Mononuclear cell (primary cell): ENCODE results near the gene CTNNA3. TPM values are rescaled to one million over a fixed set of nuclear protein-coding genes. Genes with fewer than 3 reads are reported as not detected.

Source experiments
- H3K27me3 ChIP-seq: 2 replicates; pipeline ENCODE4 v1.6.0; 2011; ENCODE audit warnings: low read length, control low read depth; ENCODE audit not compliant: insufficient read depth
- H3K4me1 ChIP-seq: 2 replicates; pipeline ENCODE4 v1.5.1; 2011; ENCODE audit warnings: mild to moderate bottlenecking, low read length, control low read depth; ENCODE audit not compliant: insufficient read depth
- H3K4me3 ChIP-seq: 2 replicates; pipeline ENCODE4 v1.5.1; 2011; ENCODE audit warnings: mild to moderate bottlenecking, low read length, moderate library complexity
- H3K9me3 ChIP-seq: 2 replicates; pipeline ENCODE4 v1.5.1; 2011; ENCODE audit warnings: low read depth, mild to moderate bottlenecking, control low read depth, low read length
- total RNA-seq: library from RNA; depleted of rRNA; stranded (reverse); fragments of >200 nt; gene quantifications from one replicate; pipeline ENCODE4 v1.2.3, GENCODE V29; 2012

The CTNNA3 gene
- total RNA-seq, 1 donor = 0.42 TPM

DNA sequence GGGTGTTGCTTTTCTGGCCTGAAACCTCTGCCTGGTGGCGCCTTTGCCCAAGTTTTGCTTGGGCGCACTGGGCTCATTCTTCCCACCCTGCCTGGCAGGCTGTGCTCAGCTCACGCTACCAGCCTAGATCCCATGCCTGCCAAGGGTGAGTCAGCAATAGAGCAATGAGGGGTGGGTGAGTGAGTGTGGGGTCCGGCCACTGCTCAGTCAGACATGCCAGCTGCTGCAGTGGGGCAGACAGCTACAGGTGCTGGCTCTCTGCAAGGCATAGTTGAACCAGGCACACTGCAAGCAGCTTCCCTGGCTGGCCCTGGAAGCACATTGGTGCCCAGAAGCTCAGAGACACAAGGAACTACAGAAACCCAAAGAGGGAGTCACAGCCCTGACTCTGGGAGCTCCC lies 1451.0 kb downstream of the CTNNA3 start:
- Histone ChIP-seq H3K9me3 (no peaks in the 10 kb centered on the region), H3K4me3 (no peak overlapping the region), H3K4me1 (no peaks in the 10 kb centered on the region), H3K27me3 (no peaks in the 10 kb centered on the region)

DNA sequence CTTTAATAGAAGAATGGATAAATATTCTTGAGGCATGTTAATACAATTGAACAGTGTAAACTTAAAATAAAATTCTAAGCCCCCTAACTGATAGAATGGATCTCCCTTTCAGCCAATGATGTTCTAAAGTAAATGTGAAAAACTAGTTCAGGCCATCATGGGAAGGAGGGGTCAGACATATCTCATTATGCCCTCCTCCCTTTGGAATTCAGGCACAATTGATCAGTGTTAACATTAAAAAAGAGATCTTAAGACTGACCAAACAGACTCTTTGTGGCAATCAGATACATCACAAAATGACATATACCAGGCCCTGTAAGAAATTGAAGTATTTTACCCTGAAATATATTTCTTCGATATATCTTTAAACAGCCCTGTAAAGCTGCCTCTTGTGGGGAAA lies 1453.1 kb downstream of the CTNNA3 start:
- H3K4me3 ChIP-seq = no peak overlapping the region
- H3K27me3 ChIP-seq = no peaks in the 10 kb centered on the region
- no peaks in the 10 kb centered on the region for H3K9me3 ChIP-seq
- no peaks in the 10 kb centered on the region for H3K4me1 ChIP-seq

GRCh38 chr10:66239062-66239461 lies 1456.9 kb downstream of the CTNNA3 start:
- Histone ChIP-seq H3K4me3 (no peak overlapping the region), H3K27me3 (no peaks in the 10 kb centered on the region), H3K9me3 (no peaks in the 10 kb centered on the region), H3K4me1 (no peaks in the 10 kb centered on the region)

DNA sequence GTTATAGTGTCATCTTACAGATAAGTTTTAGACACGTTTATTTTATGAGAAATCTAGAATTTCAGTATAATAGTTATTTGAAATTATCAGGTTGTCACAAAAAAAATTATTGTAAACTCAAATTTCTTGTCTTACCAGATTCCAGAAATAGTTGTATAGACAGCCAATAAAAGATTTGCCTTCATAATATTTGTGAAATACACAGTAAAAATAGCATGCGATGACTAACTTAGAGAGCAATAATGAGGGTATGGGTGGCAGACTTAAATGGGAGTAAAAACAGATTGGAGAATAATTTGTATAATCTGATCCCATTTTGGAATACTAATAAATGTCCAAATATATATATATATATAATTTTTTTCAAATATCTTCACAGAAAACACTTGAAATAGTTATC lies 1457.7 kb downstream of the CTNNA3 start:
- Histone ChIP-seq H3K4me1 (no peaks in the 10 kb centered on the region), H3K9me3 (no peaks in the 10 kb centered on the region), H3K4me3 (no peak overlapping the region), H3K27me3 (no peaks in the 10 kb centered on the region)

DNA sequence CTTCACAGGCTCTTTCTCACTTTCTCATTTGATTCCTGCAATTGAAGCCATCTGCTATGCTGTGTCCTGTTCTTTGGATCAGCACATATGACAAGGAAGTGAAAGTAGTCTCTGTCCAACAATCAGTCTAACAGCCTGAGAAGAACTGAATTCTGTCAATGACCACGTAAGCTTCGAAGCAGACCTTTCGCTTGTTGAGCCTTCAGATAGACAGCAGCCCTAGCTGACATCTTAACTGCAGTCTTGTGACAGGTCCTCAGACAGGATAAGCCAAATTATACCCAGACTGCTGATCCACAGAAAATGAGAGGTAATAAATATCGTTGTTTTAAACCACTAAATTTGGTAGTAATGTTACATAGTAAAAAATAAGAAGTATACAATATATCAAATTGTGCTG lies 1461.1 kb downstream of the CTNNA3 start:
- Histone ChIP-seq H3K4me3 (no peak overlapping the region), H3K9me3 (peaks cover 1% of the 10 kb centered on the region), H3K27me3 (no peaks in the 10 kb centered on the region), H3K4me1 (no peaks in the 10 kb centered on the region)

- Histone ChIP-seq H3K4me3 (no peak overlapping the region), H3K4me1 (no peaks in the 10 kb centered on the region), H3K9me3 (peaks cover 20% of the 10 kb centered on the region), H3K27me3 (no peaks in the 10 kb centered on the region)
These were observed 1467.1 kb downstream of the CTNNA3 start for GRCh38 chr10:66228887-66229286.

DNA sequence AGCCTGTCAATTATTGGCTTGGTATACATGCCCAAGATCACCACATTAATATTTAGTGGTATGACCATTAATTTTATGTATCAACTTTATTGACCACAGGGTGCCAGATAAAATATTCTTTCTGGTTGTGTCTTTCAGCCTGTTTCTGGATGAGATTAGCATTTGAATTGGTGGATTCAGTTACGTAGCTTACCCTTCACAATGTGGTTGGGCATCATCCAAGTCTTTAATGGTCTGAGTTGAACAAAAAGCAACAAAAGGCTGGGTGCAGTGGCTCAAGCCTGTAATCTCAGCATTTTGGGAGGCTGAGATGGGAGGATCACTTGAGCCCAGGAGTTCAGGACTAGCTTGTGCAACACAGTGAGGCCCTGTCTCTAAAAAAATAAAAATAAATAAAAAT lies 1472.3 kb downstream of the CTNNA3 start:
- no peaks in the 10 kb centered on the region for H3K4me1 ChIP-seq
- peaks cover 11% of the 10 kb centered on the region for H3K9me3 ChIP-seq
- H3K27me3 ChIP-seq = no peaks in the 10 kb centered on the region
- H3K4me3 ChIP-seq = no peak overlapping the region

DNA sequence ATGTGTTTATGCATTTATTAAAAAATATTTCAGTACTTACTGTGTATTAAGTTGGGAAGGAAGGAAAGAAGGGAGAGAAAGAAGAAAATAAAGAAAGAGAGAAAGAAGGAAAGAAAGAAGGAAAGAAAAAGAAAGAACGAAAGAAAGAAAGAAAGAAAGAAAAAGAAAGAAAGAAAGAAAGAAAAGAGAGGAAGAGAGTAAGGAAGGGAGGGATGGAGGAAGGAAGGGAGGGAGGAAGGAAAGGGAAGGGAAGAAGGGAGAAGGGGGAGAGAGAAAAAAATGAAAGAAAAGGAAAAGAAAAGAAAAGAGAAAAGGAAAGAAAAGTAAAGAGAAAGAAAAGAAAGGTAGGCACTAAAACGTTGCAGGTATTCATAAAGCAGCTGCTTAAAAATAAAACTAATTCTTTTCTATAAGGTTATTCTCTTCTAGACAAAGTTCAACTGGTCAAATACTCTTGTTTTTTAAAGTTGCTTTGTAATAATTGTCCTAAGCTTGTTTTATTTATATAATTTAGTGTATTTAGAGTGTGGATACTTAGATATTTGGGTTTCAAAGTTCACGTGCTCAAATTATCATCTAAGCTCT lies 1473.4 kb downstream of the CTNNA3 start:
- H3K4me1 ChIP-seq = no peaks in the 10 kb centered on the region
- H3K27me3 ChIP-seq = no peaks in the 10 kb centered on the region
- no peak overlapping the region for H3K4me3 ChIP-seq
- peaks cover 4% of the 10 kb centered on the region for H3K9me3 ChIP-seq

- Histone ChIP-seq H3K27me3 (no peaks in the 10 kb centered on the region), H3K4me1 (no peaks in the 10 kb centered on the region), H3K9me3 (no peaks in the 10 kb centered on the region), H3K4me3 (no peak overlapping the region)
These were observed 1476.9 kb downstream of the CTNNA3 start for GRCh38 chr10:66218981-66219587.

GRCh38 chr10:66218289-66218688 lies 1477.7 kb downstream of the CTNNA3 start:
- Histone ChIP-seq H3K4me3 (no peak overlapping the region), H3K9me3 (no peaks in the 10 kb centered on the region), H3K27me3 (no peaks in the 10 kb centered on the region), H3K4me1 (no peaks in the 10 kb centered on the region)

DNA sequence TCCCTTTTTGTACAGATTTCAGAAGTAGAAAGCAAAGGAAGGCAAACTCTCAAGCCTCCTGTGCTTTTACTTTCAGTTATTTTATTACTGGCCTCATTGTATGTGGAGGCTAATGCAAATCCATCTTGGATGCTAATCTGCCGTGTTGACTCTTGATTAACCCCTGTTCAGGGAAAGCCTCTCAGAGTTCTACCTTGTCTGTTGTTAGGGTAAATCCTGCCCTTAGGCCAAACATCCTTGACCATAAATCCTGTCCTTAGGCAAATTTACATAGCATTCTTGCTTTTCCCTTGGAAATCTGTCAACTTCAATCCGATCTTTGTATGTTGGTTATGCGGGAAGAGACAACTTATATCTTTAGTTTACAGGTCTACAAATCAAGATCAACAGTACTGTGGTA lies 1480.1 kb downstream of the CTNNA3 start:
- Histone ChIP-seq H3K27me3 (no peaks in the 10 kb centered on the region), H3K4me1 (no peaks in the 10 kb centered on the region), H3K4me3 (no peak overlapping the region), H3K9me3 (no peaks in the 10 kb centered on the region)

GRCh38 chr10:66214721-66215404 lies 1481.1 kb downstream of the CTNNA3 start:
- Histone ChIP-seq H3K27me3 (no peaks in the 10 kb centered on the region), H3K4me1 (no peaks in the 10 kb centered on the region), H3K4me3 (no peak overlapping the region), H3K9me3 (no peaks in the 10 kb centered on the region)

DNA sequence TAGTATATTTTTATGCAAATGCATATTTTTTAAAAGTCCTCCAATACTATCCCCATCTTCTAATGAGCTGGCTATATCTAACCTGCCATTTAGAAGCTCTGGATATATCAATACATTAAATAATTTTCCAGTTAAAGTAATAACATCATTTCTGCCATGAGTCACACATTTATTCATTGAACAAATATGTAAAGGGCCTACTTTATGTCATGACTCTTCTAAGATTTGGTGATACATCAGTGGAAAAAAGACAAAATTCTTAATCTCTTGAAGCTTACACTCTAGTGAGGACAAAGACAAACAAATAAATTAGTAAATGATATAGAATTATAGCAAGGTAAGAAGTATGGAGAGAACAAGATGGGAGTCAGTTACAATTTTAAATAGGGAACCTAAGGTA lies 1487.0 kb downstream of the CTNNA3 start:
- no peaks in the 10 kb centered on the region for H3K27me3 ChIP-seq
- H3K9me3 ChIP-seq = no peaks in the 10 kb centered on the region
- H3K4me1 ChIP-seq = no peaks in the 10 kb centered on the region
- H3K4me3 ChIP-seq = no peak overlapping the region

GRCh38 chr10:66204838-66205237 lies 1491.2 kb downstream of the CTNNA3 start:
- H3K4me1 ChIP-seq = no peaks in the 10 kb centered on the region
- no peaks in the 10 kb centered on the region for H3K27me3 ChIP-seq
- no peaks in the 10 kb centered on the region for H3K9me3 ChIP-seq
- H3K4me3 ChIP-seq = no peak overlapping the region

DNA sequence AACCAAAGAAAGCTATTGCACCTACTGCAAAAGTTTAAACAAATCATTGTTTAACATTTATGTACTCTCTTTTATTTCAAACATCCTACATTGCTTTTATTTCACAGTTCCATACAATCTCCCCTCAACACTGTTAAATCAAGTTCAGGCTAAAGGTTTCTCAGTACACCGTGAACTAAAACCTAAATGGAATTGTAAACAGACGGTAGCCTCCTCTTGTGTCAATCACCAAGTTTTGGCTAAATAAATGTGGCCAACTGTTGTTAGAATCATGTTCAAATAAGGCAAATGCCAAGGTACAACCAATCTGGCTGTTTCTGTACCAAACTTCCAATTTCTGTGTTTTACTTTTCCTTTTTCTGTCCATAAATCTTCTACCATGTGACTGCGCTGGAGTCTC lies 1493.9 kb downstream of the CTNNA3 start:
- no peak overlapping the region for H3K4me3 ChIP-seq

More for the DNA sequence above, 1493.9 kb downstream of the CTNNA3 start:
- no peaks in the 10 kb centered on the region for H3K4me1 ChIP-seq
- H3K27me3 ChIP-seq = no peaks in the 10 kb centered on the region
- H3K9me3 ChIP-seq = no peaks in the 10 kb centered on the region
